Measurements from ENCODE around the gene TNNI2.

GRCh38 chr11:1815311-1815710 lies 23.5 kb upstream of the TNNI2 start:
- TF ChIP-seq ZNF274 (IDR thresholded peaks at IDR 0.05; ENCODE audit: low read depth, low read length) (no peak), YY1 (IDR thresholded peaks at IDR 0.05; ENCODE audit: insufficient read depth, insufficient read length) (no peak)
